OCI-LY1 (cell line): ENCODE results near the gene RPS15A.

Experiments used
- CTCF ChIP-seq: fragments of 200-600 bp; sonication (generic), shearing (Covaris generic); IDR thresholded peaks from 2 replicates; pipeline ENCODE4 v1.5.1; 2017; ENCODE audit warnings: mild to moderate bottlenecking, antibody characterized with exemption, low read length, moderate library complexity, mixed read lengths
- EZH2 ChIP-seq: fragments of 200-600 bp; sonication (generic), shearing (Covaris generic); IDR thresholded peaks from 2 replicates; pipeline ENCODE4 v1.8.0; 2017; ENCODE audit warnings: borderline replicate concordance, mixed run types, mild to moderate bottlenecking, antibody characterized with exemption, low read length, moderate library complexity, mixed read lengths

GRCh38 chr16:18783430-18784341 is 6.4 kb downstream of the RPS15A start:
- TF ChIP-seq CTCF (no peak), EZH2 (no peak)
